H9 (cell line): Measurements from ENCODE around the gene SPIB. TPM values are rescaled to one million over a fixed set of nuclear protein-coding genes. Genes with fewer than 3 reads are reported as not detected.
"Not testable (repeated sequence)": the region's sequence is repeated elsewhere in the genome, so short reads cannot be mapped to it uniquely, and the experiment has no call there.

Experiments
- DNase-seq: peaks from one replicate; pipeline ENCODE4 v3.0.0-alpha.2; 2017
- H2AFZ ChIP-seq: one replicate; pipeline ENCODE4 v1.6.1; 2013; ENCODE audit warnings: mild to moderate bottlenecking, low read length, control low read depth, moderate library complexity
- H2AK5ac ChIP-seq: 2 replicates; pipeline ENCODE4 v1.6.1; 2013; ENCODE audit warnings: low read length, control low read depth, mixed read lengths; ENCODE audit not compliant: insufficient read length
- H2BK120ac ChIP-seq: one replicate; pipeline ENCODE4 v1.6.1; 2013; ENCODE audit warnings: low read depth, mild to moderate bottlenecking, low read length, control low read depth, inconsistent platforms; ENCODE audit not compliant: poor library complexity, severe bottlenecking
- H2BK12ac ChIP-seq: 2 replicates; pipeline ENCODE4 v1.6.1; 2013; ENCODE audit warnings: low read length, control low read depth, mixed read lengths, low read depth; ENCODE audit not compliant: insufficient read length
- H2BK15ac ChIP-seq: 2 replicates; pipeline ENCODE4 v1.6.1; 2013; ENCODE audit warnings: low read depth, low read length, control low read depth
- H2BK20ac ChIP-seq: one replicate; pipeline ENCODE4 v1.6.1; 2013; ENCODE audit warnings: low read depth, mild to moderate bottlenecking, low read length, control low read depth, inconsistent platforms; ENCODE audit not compliant: poor library complexity, severe bottlenecking
- H2BK5ac ChIP-seq: 2 replicates; pipeline ENCODE4 v1.6.1; 2013; ENCODE audit warnings: low read length, control low read depth, mixed read lengths; ENCODE audit not compliant: insufficient read length
- H3K14ac ChIP-seq: 2 replicates; pipeline ENCODE4 v1.6.1; 2013; ENCODE audit warnings: low read length, control low read depth; ENCODE audit not compliant: insufficient read depth
- H3K18ac ChIP-seq: 2 replicates; pipeline ENCODE4 v1.6.1; 2013; ENCODE audit warnings: low read depth, mild to moderate bottlenecking, mixed read lengths, low read length, control low read depth; ENCODE audit not compliant: insufficient read length
- H3K23ac ChIP-seq: 2 replicates; pipeline ENCODE4 v1.6.1; 2013; ENCODE audit warnings: low read length, control low read depth, mixed read lengths, low read depth; ENCODE audit not compliant: insufficient read length
- H3K23me2 ChIP-seq: 2 replicates; pipeline ENCODE4 v1.6.1; 2013; ENCODE audit warnings: low read depth, mild to moderate bottlenecking, mixed read lengths, low read length, control low read depth; ENCODE audit not compliant: insufficient read length, poor library complexity, severe bottlenecking
- H3K27ac ChIP-seq: 2 replicates; pipeline ENCODE4 v1.5.1; 2013; ENCODE audit warnings: low read length, control low read depth, mixed read lengths, low read depth; ENCODE audit not compliant: insufficient read length
- H3K27me3 ChIP-seq: 2 replicates; pipeline ENCODE4 v1.6.1; 2013; ENCODE audit warnings: low read length, control low read depth, inconsistent platforms; ENCODE audit not compliant: insufficient read depth
- H3K4ac ChIP-seq: 2 replicates; pipeline ENCODE4 v1.6.1; 2013; ENCODE audit warnings: low read depth, mild to moderate bottlenecking, control low read depth, inconsistent platforms, low read length, moderate library complexity
- H3K4me1 ChIP-seq: 2 replicates; pipeline ENCODE4 v1.6.1; 2013; ENCODE audit warnings: low read length, control low read depth, inconsistent platforms; ENCODE audit not compliant: insufficient read depth
- H3K4me2 ChIP-seq: 2 replicates; pipeline ENCODE4 v1.6.1; 2013; ENCODE audit warnings: low read length, control low read depth, mixed read lengths; ENCODE audit not compliant: insufficient read length, insufficient read depth
- H3K56ac ChIP-seq: 2 replicates; pipeline ENCODE4 v1.6.1; 2013; ENCODE audit warnings: low read depth, mild to moderate bottlenecking, mixed read lengths, low read length, control low read depth; ENCODE audit not compliant: insufficient read length
- H3K79me1 ChIP-seq: 2 replicates; pipeline ENCODE4 v1.6.1; 2013; ENCODE audit warnings: low read depth, mild to moderate bottlenecking, moderate library complexity, low read length, control low read depth, inconsistent platforms; ENCODE audit not compliant: insufficient read depth, poor library complexity, severe bottlenecking
- H3K79me2 ChIP-seq: 2 replicates; pipeline ENCODE4 v1.6.1; 2013; ENCODE audit warnings: low read length, control low read depth, inconsistent platforms; ENCODE audit not compliant: insufficient read depth
- H3K9ac ChIP-seq: 2 replicates; pipeline ENCODE4 v1.6.1; 2013; ENCODE audit warnings: low read length, control low read depth, mixed read lengths; ENCODE audit not compliant: insufficient read length; ENCODE audit errors: extremely low read depth
- H3K9me3 ChIP-seq: one replicate; pipeline ENCODE4 v1.6.1; 2013; ENCODE audit warnings: low read depth, low read length, inconsistent platforms; ENCODE audit not compliant: control insufficient read depth
- H3T11ph ChIP-seq: one replicate; pipeline ENCODE4 v1.6.1; 2013; ENCODE audit warnings: mild to moderate bottlenecking, low read length, control low read depth, inconsistent platforms
- H4K20me1 ChIP-seq: one replicate; pipeline ENCODE4 v1.6.1; 2013; ENCODE audit not compliant: control insufficient read depth, insufficient read length, insufficient read depth
- H4K5ac ChIP-seq: 2 replicates; pipeline ENCODE4 v1.6.1; 2013; ENCODE audit warnings: low read depth, mild to moderate bottlenecking, mixed read lengths, low read length, control low read depth; ENCODE audit not compliant: insufficient read length
- H4K8ac ChIP-seq: replicated peaks from 2 replicates; pipeline ENCODE4 v1.6.1; 2013; ENCODE audit warnings: low read length, control low read depth, mixed read lengths, low read depth; ENCODE audit not compliant: insufficient read length
- H4K91ac ChIP-seq: 2 replicates; pipeline ENCODE4 v1.6.1; 2013; ENCODE audit warnings: low read depth, mild to moderate bottlenecking, moderate library complexity, mixed read lengths, low read length, control low read depth; ENCODE audit not compliant: insufficient read length
- H3K27ac Mint-ChIP-seq, 3 experiments: 2 replicates in 2 of 3; 3 replicates in 1 of 3; pipeline ENCODE4 v1.8.0; 2020 to 2021; ENCODE audit warnings: mixed read lengths in 3 of 3, mild to moderate bottlenecking in 1 of 3, moderate library complexity in 1 of 3
- H3K27me3 Mint-ChIP-seq: 2 replicates; pipeline ENCODE4 v1.8.0; 2021; ENCODE audit warnings: low read depth, mild to moderate bottlenecking, moderate library complexity, mixed read lengths
- H3K36me3 Mint-ChIP-seq, 3 experiments: 2 replicates in 2 of 3; 3 replicates in 1 of 3; pipeline ENCODE4 v1.8.0; 2020 to 2021; ENCODE audit warnings: low read depth in 3 of 3, mixed read lengths in 3 of 3; ENCODE audit not compliant: insufficient read depth in 1 of 3
- H3K4me1 Mint-ChIP-seq, 2 experiments: 2 replicates each; pipeline ENCODE4 v1.8.0; 2020; ENCODE audit warnings: mixed read lengths in 2 of 2
- H3K4me3 Mint-ChIP-seq, 2 experiments: 2 replicates in 1 of 2; 3 replicates in 1 of 2; pipeline ENCODE4 v1.8.0; 2020 to 2021; ENCODE audit warnings: mild to moderate bottlenecking in 2 of 2, mixed read lengths in 2 of 2, moderate library complexity in 1 of 2
- H3K9me3 Mint-ChIP-seq, 2 experiments: 2 replicates in 1 of 2; 3 replicates in 1 of 2; pipeline ENCODE4 v1.8.0; 2020; ENCODE audit warnings: mild to moderate bottlenecking in 2 of 2, mixed read lengths in 2 of 2, moderate library complexity in 1 of 2
- CTCF ChIP-seq: fragments of 200-600 bp; sonication (generic); conservative IDR thresholded peaks from 3 replicates; pipeline ENCODE4 v1.8.0; 2021; ENCODE audit warnings: antibody characterized with exemption, mild to moderate bottlenecking
- WGBS: extraction: QIAGEN DNeasy Blood & Tissue Kit; methylation state at CpG from one replicate; pipeline ENCODE4 v1.1.7; 2013; ENCODE audit warnings: missing lambda C conversion rate, low lambda C conversion rate, mixed read lengths; ENCODE audit not compliant: insufficient read length; ENCODE audit errors: extremely low coverage; 5-methylcytosine and 5-hydroxymethylcytosine counted together
- total RNA-seq: library from RNA; stranded (reverse); gene quantifications from 2 replicates; pipeline ENCODE4 v1.2.1, GENCODE V29; 2021

SPIB gene
- total RNA-seq, 1 experiment from 2014 or later: 33.3 TPM

DNA sequence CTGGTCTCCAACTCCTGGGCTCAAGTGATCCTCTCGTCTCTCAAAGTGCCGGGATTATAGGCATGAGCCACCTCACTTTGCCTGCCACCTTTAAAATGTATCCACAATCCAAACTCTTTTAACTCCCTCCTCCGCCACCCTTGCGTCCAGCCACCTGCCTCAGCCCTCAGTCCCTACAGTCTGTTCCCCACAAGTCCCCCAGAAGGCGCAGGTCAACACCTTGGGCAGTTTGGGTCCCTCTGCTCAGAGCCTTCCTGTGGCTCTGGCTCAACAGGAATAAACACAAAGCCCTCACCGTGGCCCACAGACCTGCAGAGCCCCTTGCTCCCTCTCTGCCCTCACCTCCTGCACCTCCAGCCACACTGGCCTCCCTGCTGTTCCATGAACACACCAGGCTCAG is 50.1 kb downstream of the SPIB start:
- Mint-ChIP-seq H3K4me1 (peaks cover 7 to 8% of the 10 kb centered on the region in 2 experiments), H3K9me3 (no peaks in the 10 kb centered on the region)
- H2BK5ac ChIP-seq: no peak overlapping the region

GRCh38 chr19:50473336-50473735 is 54.6 kb downstream of the SPIB start:
- H3K9ac ChIP-seq, H3K27ac Mint-ChIP-seq, H2BK15ac ChIP-seq, H3K23me2 ChIP-seq, H3K4me1 ChIP-seq, H2AK5ac ChIP-seq, H2BK12ac ChIP-seq, H3K9me3 ChIP-seq, H3K27me3 ChIP-seq, H4K5ac ChIP-seq, H3K4me3 Mint-ChIP-seq, H4K91ac ChIP-seq, H2BK20ac ChIP-seq, H2BK5ac ChIP-seq, H3T11ph ChIP-seq, H4K8ac ChIP-seq, H4K20me1 ChIP-seq, H3K4ac ChIP-seq, H3K23ac ChIP-seq, H3K4me2 ChIP-seq, H2AFZ ChIP-seq, H3K14ac ChIP-seq, H3K79me2 ChIP-seq, H3K18ac ChIP-seq, H3K27ac ChIP-seq, H3K79me1 ChIP-seq, DNase-seq, H3K56ac ChIP-seq, H2BK120ac ChIP-seq: not testable (repeated sequence)
- H3K4me1 Mint-ChIP-seq: peaks cover 6 to 18% of the 10 kb centered on the region in 2 experiments
- whole genome bisulfite sequencing: no CpG with 5 or more reads among the region's 3 CpGs
- H3K27me3 Mint-ChIP-seq: peaks cover 11% of the 10 kb centered on the region
- peaks cover 10 to 14% of the 10 kb centered on the region in 2 experiments for H3K9me3 Mint-ChIP-seq
- peaks cover 12 to 15% (median 14%) of the 10 kb centered on the region in 3 experiments for H3K36me3 Mint-ChIP-seq

More for the DNA sequence above, 50.1 kb downstream of the SPIB start:
- Histone ChIP-seq H3K27ac (no peak overlapping the region), H2AFZ (no peak overlapping the region), H2AK5ac (no peak overlapping the region), H3K56ac (no peak overlapping the region), H3K27me3 (no peaks in the 10 kb centered on the region), H3K4ac (no peak overlapping the region), H3K79me2 (no peaks in the 10 kb centered on the region), H4K5ac (no peak overlapping the region), H3K18ac (no peak overlapping the region), H3K9me3 (no peaks in the 10 kb centered on the region), H3K4me2 (no peak overlapping the region), H4K91ac (no peak overlapping the region), H2BK20ac (no peak overlapping the region), H2BK15ac (no peak overlapping the region), H4K20me1 (no peaks in the 10 kb centered on the region), H3K4me1 (no peaks in the 10 kb centered on the region), H3K79me1 (no peaks in the 10 kb centered on the region), H3K23me2 (no peaks in the 10 kb centered on the region), H3K14ac (no peak overlapping the region), H2BK120ac (no peak overlapping the region), H4K8ac (no peak overlapping the region), H3K9ac (no peak overlapping the region), H3T11ph (no peak overlapping the region), H2BK12ac (no peak overlapping the region), H3K23ac (no peak overlapping the region)
- H3K27ac Mint-ChIP-seq: peak overlapping the region in 1 of 3 experiments; percentile 75; a peak in 1 of 7 replicates
- no CpG with 5 or more reads among the region's 6 CpGs for WGBS
- no peaks in the 10 kb centered on the region; a peak in 1 of 7 replicates for H3K36me3 Mint-ChIP-seq
- H3K27me3 Mint-ChIP-seq: peaks cover 9% of the 10 kb centered on the region
- no peak for TF ChIP-seq CTCF
- no peak overlapping the region; a peak in 1 of 5 replicates for H3K4me3 Mint-ChIP-seq
- no peak for DNase-seq
